Effector CD4-positive, alpha-beta T cell (primary cell): Measurements from ENCODE around the gene TBC1D3B.
"Not testable (repeated sequence)": the region's sequence is repeated elsewhere in the genome, so short reads cannot be mapped to it uniquely, and the experiment has no call there.

Source experiments
- DNase-seq: peaks from one replicate; pipeline ENCODE4 v3.0.0-alpha.2; 2020

The TBC1D3B gene

DNA sequence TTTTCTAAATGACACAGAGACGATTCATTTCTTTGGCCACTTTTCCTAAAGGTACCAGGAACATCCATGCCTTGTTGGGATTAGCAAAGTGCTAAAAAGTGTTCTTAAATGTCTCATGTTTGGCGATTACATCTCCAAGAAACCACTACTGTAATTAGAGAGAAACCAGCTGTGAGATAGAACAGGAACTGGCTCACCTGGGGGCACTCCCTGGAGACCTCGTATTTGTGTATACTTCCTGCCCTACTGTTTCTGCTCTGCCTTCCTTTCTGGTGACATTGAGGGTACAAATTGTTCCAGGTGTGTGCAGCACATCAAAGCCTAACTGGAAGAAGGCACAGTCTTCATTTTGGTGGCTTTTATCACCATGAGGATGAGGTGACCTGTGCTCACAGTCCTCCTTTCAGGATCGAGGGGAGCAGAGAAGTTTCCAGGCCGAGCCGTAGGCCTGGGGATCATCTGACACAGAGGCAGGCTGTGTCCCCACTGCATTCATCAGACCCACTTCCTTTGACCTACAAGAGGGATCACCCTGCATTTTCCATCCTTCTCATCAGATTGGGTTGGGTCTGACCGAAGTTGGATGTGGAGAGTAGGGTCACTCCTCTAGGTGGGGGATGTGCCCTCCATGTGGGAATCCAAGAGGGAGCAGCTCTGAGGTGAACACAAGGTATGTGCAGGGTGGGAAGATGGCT is 49.1 kb downstream of the TBC1D3B start:
- no peak for DNase-seq

DNA sequence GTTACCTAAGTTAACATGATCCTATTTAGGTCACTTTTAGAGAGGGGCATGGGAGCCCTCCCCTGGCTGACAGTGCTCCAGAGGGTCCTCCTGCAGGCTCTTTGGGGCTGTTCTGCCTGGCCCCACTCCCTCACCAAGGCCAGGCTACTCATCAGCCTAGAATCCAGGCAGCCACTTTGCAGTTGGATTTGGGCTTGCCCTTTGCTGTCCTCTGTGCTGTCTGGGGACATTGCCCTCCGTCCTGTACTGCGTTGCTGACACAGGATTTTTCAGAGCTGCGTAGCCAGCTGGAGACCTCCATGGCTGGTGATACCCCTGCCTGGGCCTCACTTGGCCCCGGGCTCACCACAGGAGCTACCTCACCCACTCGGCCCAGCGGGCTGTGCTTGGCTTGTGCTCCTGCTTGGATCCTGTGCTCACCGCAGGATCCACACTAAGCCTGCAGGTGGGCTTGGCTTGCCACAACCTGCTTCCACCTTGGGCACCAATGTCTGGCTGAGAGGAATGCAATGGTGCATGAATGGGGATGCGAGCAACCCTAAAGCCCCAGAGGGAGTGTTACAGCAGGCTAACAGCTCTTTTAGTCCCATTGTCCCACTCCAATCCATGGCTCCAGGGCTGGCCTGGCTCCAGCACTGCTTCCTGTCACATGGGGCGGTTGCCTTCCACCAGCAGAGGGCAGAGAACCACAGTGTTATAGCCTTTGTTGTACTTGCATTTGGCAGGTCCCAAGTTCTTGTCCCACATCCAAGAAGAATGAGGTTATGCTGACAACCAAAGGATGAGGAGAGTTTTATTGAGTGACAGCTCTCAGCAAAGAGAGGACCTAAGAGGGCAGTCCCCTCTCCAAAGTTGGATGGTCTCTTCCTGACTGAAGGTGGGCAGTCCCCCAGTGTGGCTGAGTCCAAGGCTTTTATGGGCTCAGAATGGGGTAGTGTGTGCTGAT is 51.3 kb downstream of the TBC1D3B start:
- DNase-seq: no peak

DNA sequence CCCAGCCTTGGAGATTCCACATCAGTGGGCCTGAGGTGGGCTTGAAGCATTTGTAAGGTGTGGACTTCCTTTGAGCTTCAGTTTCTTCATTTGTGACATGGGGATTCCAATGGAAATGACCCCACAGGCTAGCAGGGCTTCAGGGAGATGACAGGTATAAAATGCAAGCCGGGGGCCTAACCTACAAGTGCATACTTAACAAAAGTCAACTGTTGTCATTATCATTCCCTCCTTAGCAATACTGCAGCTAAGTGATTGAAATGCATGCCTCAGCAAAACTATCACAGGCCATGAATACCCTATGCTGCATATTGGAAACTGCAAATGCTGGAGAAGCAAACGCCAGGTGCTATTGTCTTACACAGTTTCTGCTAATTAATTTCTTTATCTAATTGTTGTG is 53.0 kb downstream of the TBC1D3B start:
- DNase-seq: no peak

DNA sequence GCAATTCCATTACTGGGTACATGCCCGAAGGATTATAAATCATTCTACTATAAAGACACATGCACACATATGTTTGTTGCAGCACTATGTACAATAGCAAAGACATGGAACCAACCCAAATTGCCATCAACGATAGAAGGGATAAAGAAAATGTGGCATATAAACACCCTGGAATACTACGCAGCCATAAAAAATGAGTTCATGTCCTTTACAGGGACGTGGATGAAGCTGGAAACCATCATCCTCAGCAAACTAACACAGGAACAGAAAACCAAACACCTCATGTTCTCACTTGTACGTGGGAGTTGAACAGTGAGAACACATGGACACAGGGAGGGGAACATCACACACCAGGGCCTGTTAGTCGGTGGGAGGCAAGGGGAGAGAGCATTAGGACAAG is 55.3 kb downstream of the TBC1D3B start:
- not testable (repeated sequence) for DNase-seq

DNA sequence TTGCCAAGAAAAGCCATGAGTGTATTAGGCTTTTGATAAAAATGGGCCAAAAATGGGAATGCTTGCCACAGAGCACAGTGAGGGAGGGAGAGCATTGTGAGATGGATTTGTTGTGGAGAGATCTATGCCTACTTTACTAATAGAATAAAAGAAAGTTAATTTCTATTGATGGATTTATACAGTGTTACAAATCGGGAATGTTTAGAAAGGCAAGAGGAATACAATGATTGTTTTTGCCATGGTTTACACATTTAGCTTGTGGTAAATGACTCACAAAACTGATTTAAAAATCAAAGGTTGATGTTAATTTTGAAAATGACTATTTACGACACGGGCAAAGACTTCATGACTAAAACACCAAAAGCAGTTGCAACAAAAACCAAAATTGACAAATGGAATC is 56.2 kb downstream of the TBC1D3B start:
- DNase-seq: no peak

DNA sequence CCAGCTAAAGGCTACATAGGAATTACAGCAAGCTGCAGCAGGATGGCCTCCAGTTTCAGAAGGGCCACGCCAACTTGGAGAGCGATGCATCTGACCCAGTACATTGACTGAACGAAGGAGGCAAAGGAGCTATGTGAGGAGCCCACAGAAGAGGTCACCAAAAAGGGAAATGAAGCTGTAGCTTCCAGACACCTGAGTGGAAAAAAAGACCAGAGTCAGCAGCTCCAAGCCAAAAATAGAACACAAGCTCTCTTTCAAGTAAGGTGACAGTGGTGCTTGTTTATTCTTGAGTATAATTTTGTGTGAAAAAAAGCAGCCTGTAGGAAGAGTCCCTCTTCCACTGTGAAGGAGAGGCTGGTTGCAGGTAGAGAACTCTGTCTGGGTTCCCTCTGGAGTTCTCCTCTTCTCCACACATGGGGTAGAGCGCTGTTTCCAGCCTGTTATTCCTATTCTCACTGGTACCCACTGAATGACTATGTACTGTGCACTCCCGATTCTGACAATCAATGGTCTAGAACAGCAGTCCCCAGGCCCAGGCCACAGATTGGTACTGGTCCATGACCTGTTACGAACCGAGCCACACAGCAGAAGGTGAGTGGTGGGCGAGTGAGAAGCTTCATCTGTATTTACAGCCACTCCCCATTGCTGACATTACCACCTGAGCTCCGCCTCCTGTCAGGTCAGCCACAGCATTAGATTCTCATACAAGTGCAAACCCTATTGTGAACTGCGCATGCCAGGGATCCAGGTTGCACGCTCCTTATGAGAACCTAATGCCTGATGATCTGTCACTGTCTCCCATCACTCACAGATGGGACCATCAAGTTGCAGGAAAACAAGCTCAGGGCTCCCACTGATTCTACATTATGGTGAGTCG is 57.7 kb downstream of the TBC1D3B start:
- no peak for DNase-seq

DNA sequence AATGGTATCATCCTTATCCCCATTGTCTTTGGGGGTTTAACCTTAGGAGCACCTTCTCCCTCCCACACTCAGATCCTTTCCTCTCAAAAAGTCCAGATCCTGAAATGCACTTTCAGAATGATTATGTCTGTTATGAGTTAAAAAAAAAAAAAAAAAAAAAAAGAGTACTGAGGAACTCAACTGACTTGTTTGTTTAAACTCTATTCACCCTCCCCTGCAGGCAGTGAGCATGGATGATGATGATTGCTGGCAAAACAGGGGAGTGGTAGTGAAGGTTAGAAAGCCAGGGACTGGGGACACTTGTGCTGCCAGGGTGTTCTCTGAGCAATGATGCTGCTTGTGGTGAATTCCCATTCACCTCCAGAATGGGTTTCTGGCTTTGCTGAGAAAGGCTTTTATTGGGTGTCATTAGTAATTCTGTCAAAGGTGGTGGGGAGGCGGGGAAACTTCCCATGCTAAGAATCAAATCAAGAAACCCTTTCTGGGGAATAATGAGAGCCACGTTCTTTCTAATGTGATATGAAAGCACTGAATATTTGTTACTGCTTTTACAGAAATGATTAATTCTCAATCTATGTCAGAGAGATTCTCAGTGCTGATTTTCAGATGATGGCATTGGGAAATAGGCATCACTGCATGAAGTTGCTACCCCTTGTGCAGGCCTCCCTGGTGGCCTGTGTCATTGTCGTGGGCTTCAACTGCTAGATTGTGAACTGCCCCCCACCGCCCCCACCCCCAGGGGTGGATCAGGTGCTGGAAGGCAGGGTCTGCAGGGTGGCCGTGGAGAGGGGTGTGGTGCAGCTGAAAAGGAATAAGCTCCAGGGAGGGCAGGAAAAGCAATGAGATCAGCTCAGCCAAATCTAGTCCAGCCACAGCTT is 58.7 kb downstream of the TBC1D3B start:
- DNase-seq: no peak
